Measurements from ENCODE around the gene NFAM1. TPM values are rescaled to one million over a fixed set of nuclear protein-coding genes. Genes with fewer than 3 reads are reported as not detected.

Gene NFAM1
- total and polyA plus RNA-seq, 4 experiments from 2014 or later = 0.05 to 0.55 (median 0.29) TPM; not detected in 1

DNA sequence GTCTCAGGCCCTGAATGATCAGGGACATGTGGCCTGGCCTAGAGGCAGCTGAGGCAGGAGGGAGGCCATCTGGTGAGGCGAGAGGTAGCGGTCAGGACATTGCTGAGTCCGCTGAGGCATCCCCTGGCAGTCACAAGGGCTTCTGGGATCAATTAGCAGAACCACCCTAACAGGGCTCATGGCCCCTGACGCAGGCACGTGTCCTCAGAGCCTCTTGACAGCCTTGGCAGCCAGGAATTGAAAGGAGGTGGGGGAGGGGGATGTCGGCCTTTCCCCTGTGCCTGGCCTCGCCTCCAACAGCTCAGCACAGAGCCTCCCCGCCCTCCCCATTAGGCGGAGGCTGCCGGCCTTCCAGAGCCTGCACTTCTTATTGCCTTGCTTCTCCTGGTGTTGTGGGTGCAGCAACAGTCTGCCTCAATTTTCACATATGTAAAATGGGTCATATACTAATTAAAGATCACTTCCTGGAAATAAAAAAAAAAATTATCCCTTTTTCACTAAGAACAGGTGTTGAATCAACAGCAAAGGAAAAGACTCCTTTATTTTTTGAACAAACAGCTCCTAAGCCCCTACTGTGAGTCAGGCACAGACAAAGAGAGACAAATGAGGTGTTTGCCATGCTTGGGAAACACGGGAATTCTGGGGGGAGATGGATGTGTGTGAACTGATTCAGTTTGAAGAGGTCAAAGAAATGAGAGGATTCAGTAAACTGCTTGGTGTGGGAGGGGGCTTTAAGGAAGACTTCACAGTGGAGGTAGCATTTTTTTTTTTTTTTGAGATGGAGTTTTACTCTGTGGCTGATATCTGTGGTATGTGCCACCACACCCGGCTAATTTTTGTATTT, 55.3 kb downstream of the NFAM1 start:
- Histone ChIP-seq H3K4me1 (ENCODE audit: insufficient read depth, low read length) (no peaks in the 10 kb centered on the region), H3K36me3 (ENCODE audit: insufficient read depth, low read length) (no peaks in the 10 kb centered on the region), H3K4me3 (ENCODE audit: low read length in 2 of 2) (no peak overlapping the region), H3K9me3 (ENCODE audit: control insufficient read depth in 1 of 2, low read length in 2 of 2) (no peaks in the 10 kb centered on the region), H3K27me3 (ENCODE audit: insufficient read depth, low read length) (no peaks in the 10 kb centered on the region), H3K27ac (ENCODE audit: low read depth, low read length) (no peak overlapping the region)
- Mint-ChIP-seq H3K36me3 (no peaks in the 10 kb centered on the region), H3K4me3 (no peak overlapping the region), H3K4me1 (peaks cover 0 to 4% (median 2%) of the 10 kb centered on the region in 4 donors), H3K9me3 (no peaks in the 10 kb centered on the region), H3K27me3 (no peaks in the 10 kb centered on the region), H3K27ac (no peak overlapping the region)
- DNase-seq = no peak
- intact Hi-C loops (cut with micrococcal nuclease) = no loop called here
- ChIA-PET POLR2A (ENCODE audit: partially characterized antibody) (no interaction called here), CTCF (ENCODE audit: partially characterized antibody) (interaction anchor here (0.6 kb wide), 1 partner anchor 415 kb away, joined by 3 read pairs; no protein-coding TSS in a partner anchor)

DNA sequence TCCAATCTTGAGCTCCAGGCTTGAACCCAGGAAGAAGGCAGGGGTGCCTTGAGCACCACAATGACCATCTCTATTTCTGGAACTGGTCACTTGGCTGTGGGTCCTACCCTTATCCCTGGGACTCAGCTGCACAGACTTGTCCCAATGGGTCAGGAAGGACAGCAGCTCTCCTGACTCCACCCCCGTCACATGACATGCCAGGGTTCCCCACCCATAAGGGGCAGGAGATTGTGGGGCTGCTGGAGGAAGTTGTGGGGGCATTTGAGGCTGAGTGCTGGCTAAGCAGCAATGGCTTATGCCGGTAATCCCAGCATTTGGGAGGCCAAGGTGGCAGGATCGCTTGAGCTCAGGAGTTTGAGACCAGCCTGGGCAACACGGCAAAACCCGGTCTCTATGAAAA, 56.2 kb downstream of the NFAM1 start:
- Mint-ChIP-seq H3K27ac (peak overlapping the region in 1 of 7 donors; percentile 43), H3K4me3 (no peak overlapping the region), H3K4me1 (peaks cover 0 to 4% (median 2%) of the 10 kb centered on the region in 4 donors), H3K27me3 (no peaks in the 10 kb centered on the region), H3K9me3 (no peaks in the 10 kb centered on the region), H3K36me3 (no peaks in the 10 kb centered on the region)
- no peak for DNase-seq
- Histone ChIP-seq H3K36me3 (ENCODE audit: insufficient read depth, low read length) (no peaks in the 10 kb centered on the region), H3K9me3 (ENCODE audit: control insufficient read depth in 1 of 2, low read length in 2 of 2) (no peaks in the 10 kb centered on the region), H3K4me1 (ENCODE audit: insufficient read depth, low read length) (no peaks in the 10 kb centered on the region), H3K27ac (ENCODE audit: low read depth, low read length) (no peak overlapping the region), H3K4me3 (ENCODE audit: low read length in 2 of 2) (no peak overlapping the region), H3K27me3 (ENCODE audit: insufficient read depth, low read length) (no peaks in the 10 kb centered on the region)
- intact Hi-C loops (cut with micrococcal nuclease) = no loop called here
- ChIA-PET CTCF (ENCODE audit: partially characterized antibody) (no interaction called here), POLR2A (ENCODE audit: partially characterized antibody) (no interaction called here)

DNA sequence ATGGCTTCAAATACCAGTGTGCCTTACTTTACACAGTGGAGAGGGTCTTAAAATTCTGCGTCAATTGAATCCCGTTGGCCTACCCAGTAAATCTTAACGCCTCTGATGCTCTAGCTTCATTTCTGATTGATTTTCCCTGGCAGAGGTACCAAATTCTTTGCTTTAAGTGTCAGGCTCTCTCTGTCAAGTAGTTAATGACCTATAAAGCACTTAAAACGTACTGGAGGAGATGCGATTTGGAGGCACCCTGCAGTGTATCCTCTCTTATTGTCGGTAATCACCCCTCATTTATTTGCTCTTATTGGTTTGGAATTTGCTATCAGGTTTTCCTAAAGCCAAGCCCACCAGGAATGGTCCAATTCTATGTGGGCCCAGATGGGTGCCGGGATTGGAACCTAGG, 59.2 kb downstream of the NFAM1 start:
- ChIA-PET POLR2A (ENCODE audit: partially characterized antibody) (no interaction called here), CTCF (ENCODE audit: partially characterized antibody) (interaction anchor here (0.7 kb wide), 1 partner anchor 282 kb away, joined by 3 read pairs; no protein-coding TSS in a partner anchor)
- peaks cover 12% of the 10 kb centered on the region for H3K4me1 ChIP-seq (ENCODE audit: insufficient read depth, low read length)
- no peak overlapping the region for H3K4me3 ChIP-seq (ENCODE audit: low read length in 2 of 2)
- Mint-ChIP-seq H3K4me3 (peak overlapping the region in 1 of 8 donors; percentile 7), H3K27me3 (peaks cover 0 to 2% of the 10 kb centered on the region in 2 donors), H3K9me3 (no peaks in the 10 kb centered on the region), H3K4me1 (peaks cover 7 to 12% (median 8%) of the 10 kb centered on the region in 4 donors), H3K36me3 (no peaks in the 10 kb centered on the region), H3K27ac (no peak overlapping the region)
- H3K36me3 ChIP-seq (ENCODE audit: insufficient read depth, low read length) = no peaks in the 10 kb centered on the region
- H3K9me3 ChIP-seq (ENCODE audit: control insufficient read depth in 1 of 2, low read length in 2 of 2) = no peaks in the 10 kb centered on the region
- intact Hi-C loops (cut with micrococcal nuclease) = no loop called here
- no peak overlapping the region for H3K27ac ChIP-seq (ENCODE audit: low read depth, low read length)
- DNase-seq = no peak
- H3K27me3 ChIP-seq (ENCODE audit: insufficient read depth, low read length) = peaks cover 5% of the 10 kb centered on the region

DNA sequence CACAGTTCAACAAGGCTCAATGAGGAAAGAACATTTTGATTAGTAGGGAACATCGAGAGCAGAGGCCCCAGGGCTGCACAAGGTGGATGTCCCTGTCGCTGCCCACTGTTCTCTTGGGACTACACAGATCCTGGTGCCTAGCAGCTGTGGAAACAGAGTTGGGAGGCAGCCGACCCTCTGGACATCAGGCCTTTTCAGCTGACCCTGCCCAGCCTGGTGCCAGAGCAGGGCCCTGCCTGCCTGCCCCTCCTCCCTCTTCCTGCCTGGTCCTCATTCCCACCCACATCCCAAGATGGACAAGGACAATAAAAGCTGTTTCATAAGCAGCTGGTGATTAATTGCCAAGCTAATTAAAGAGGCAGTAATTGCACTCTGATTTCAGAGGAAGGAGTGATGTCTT, 60.7 kb downstream of the NFAM1 start:
- Mint-ChIP-seq H3K4me3 (peak overlapping the region in 1 of 8 donors; percentile 43), H3K27me3 (peaks cover 6 to 11% of the 10 kb centered on the region in 2 donors), H3K36me3 (no peaks in the 10 kb centered on the region), H3K9me3 (no peaks in the 10 kb centered on the region), H3K27ac (no peak overlapping the region), H3K4me1 (peaks cover 11 to 19% (median 15%) of the 10 kb centered on the region in 4 donors)
- Histone ChIP-seq H3K4me3 (ENCODE audit: low read length in 2 of 2) (no peak overlapping the region), H3K4me1 (ENCODE audit: insufficient read depth, low read length) (peaks cover 18% of the 10 kb centered on the region), H3K9me3 (ENCODE audit: control insufficient read depth in 1 of 2, low read length in 2 of 2) (no peaks in the 10 kb centered on the region), H3K27me3 (ENCODE audit: insufficient read depth, low read length) (peaks cover 11% of the 10 kb centered on the region), H3K27ac (ENCODE audit: low read depth, low read length) (no peak overlapping the region), H3K36me3 (ENCODE audit: insufficient read depth, low read length) (no peaks in the 10 kb centered on the region)
- CTCF ChIA-PET (ENCODE audit: partially characterized antibody) = interaction anchor here (1.0 kb wide), 1 partner anchor 202 kb away, joined by 3 read pairs; no protein-coding TSS in a partner anchor
- intact Hi-C loops (cut with micrococcal nuclease) = no loop called here
- no peak for DNase-seq
- POLR2A ChIA-PET (ENCODE audit: partially characterized antibody) = no interaction called here

DNA sequence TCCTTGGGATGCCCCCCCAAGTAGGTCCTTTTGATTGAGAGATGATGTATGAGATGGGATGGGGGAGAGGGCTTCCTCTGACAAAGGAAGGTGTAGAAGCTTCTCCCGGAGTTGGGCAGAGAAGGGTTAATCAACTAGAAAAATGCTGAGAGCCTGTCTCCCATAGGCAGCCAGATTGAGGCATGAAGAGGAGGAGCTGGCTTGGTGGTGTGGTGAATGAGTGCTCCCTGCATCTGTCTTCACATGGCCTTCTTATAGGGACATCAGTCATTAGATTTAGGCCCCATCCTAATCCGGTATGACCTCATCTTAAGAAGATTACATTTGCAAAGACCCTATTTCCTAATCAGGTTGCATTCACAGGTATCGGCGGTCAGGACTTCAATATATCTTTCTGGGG, 61.1 kb downstream of the NFAM1 start:
- peaks cover 6 to 11% of the 10 kb centered on the region in 2 donors for H3K27me3 Mint-ChIP-seq
- peaks cover 11% of the 10 kb centered on the region for H3K27me3 ChIP-seq (ENCODE audit: insufficient read depth, low read length)
- H3K9me3 Mint-ChIP-seq = no peaks in the 10 kb centered on the region
- intact Hi-C loops (cut with micrococcal nuclease) = no loop called here
- peak overlapping the region in 1 of 8 donors; percentile 43 for H3K4me3 Mint-ChIP-seq
- H3K36me3 Mint-ChIP-seq = no peaks in the 10 kb centered on the region
- DNase-seq = no peak
- H3K4me1 Mint-ChIP-seq = peaks cover 11 to 19% (median 15%) of the 10 kb centered on the region in 4 donors
- H3K36me3 ChIP-seq (ENCODE audit: insufficient read depth, low read length) = no peaks in the 10 kb centered on the region
- POLR2A ChIA-PET (ENCODE audit: partially characterized antibody) = no interaction called here
- no peak overlapping the region for H3K4me3 ChIP-seq (ENCODE audit: low read length in 2 of 2)
- no peaks in the 10 kb centered on the region for H3K9me3 ChIP-seq (ENCODE audit: control insufficient read depth in 1 of 2, low read length in 2 of 2)
- H3K27ac Mint-ChIP-seq = no peak overlapping the region
- H3K27ac ChIP-seq (ENCODE audit: low read depth, low read length) = no peak overlapping the region
- CTCF ChIA-PET (ENCODE audit: partially characterized antibody) = interaction anchor here (1.0 kb wide), 1 partner anchor 201 kb away, joined by 3 read pairs; no protein-coding TSS in a partner anchor
- H3K4me1 ChIP-seq (ENCODE audit: insufficient read depth, low read length) = peaks cover 18% of the 10 kb centered on the region

DNA sequence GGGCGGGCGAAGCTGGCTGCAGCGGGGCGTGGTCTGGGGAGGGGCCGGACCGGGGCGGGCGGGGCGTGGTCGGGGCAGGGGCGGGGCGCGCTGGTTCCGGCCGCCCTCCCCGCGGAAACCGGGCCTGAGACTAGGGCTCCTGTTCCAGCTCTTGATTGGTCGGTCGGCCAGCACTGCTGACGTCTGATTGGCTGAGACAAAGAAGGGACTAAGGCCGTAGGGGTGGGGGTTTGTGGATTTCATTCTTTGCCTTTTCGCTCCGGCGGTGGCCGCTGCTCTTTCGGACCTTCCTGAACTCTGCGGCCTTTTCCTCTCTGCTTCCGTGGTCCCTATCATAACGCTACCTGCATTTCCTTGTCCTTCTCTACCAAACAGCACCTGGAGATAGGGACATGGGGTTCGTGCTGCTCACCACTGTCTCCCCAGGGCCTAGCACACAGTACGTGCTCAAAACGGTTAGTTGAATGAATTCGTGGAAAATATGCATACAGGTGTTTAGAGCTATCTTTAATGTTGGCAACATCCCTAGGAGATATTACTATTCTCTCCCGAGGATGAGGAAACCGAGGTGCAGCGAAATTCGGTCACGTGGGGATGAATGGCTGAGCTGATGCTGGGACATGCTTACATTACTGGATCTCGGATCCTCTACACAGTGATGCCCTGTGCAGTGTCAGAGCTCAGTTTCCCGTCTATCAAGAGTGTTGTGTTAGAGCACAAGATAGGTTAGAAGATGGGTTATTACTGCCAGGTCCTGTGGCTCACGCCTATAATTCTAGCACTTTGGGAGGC, 62.8 kb downstream of the NFAM1 start:
- peak overlapping the region; percentile 4 for H3K27ac ChIP-seq (ENCODE audit: low read depth, low read length)
- ChIA-PET CTCF (ENCODE audit: partially characterized antibody) (interaction anchor here (1.1 to 1.3 kb wide), 2 partner anchors 68 to 167 kb away, joined by 3 to 5 read pairs; no protein-coding TSS in a partner anchor), POLR2A (ENCODE audit: partially characterized antibody) (interaction anchor here (1.0 to 2.8 kb wide), 5 partner anchors 57 to 681 kb away, joined by 3 to 10 read pairs (median 4); partner anchors contain the start of genes NDUFA6, SMDT1 and SNU13)
- H3K36me3 Mint-ChIP-seq = no peaks in the 10 kb centered on the region
- H3K27me3 Mint-ChIP-seq = peaks cover 7 to 18% of the 10 kb centered on the region in 2 donors
- peaks cover 9 to 25% (median 12%) of the 10 kb centered on the region in 4 donors for H3K4me1 Mint-ChIP-seq
- peak overlapping the region; percentile 85 to 95 (median 89) for H3K4me3 Mint-ChIP-seq
- no peaks in the 10 kb centered on the region for H3K9me3 ChIP-seq (ENCODE audit: control insufficient read depth in 1 of 2, low read length in 2 of 2)
- H3K36me3 ChIP-seq (ENCODE audit: insufficient read depth, low read length) = no peaks in the 10 kb centered on the region
- H3K4me3 ChIP-seq (ENCODE audit: low read length in 2 of 2) = peak overlapping the region; percentile 25 to 53
- intact Hi-C loops (cut with micrococcal nuclease) = loop anchor here (1.0 to 2.0 kb wide), 5 partner anchors 26 to 279 kb away; partner anchors contain the start of genes NDUFA6 and TCF20
- H3K9me3 Mint-ChIP-seq = no peaks in the 10 kb centered on the region
- H3K27me3 ChIP-seq (ENCODE audit: insufficient read depth, low read length) = peaks cover 11% of the 10 kb centered on the region
- H3K4me1 ChIP-seq (ENCODE audit: insufficient read depth, low read length) = peaks cover 18% of the 10 kb centered on the region
- peak; percentile 76 to 84 (median 78) for DNase-seq
- H3K27ac Mint-ChIP-seq = peak overlapping the region; percentile 71 to 90 (median 84)
